Gastroesophageal sphincter (tissue), 4 donors: Measurements from ENCODE around the gene RPP21. TPM values are rescaled to one million over a fixed set of nuclear protein-coding genes. Genes with fewer than 3 reads are reported as not detected.

Experiments used
- ATAC-seq: fragments of 150-250 bp; one replicate; pipeline ENCODE4 v1.9.1; 2016; ENCODE audit warnings: mild to moderate bottlenecking, moderate library complexity
- H3K27ac ChIP-seq, 4 donors: fragments of 200-600 bp; sonication (generic) in 3 of 4; 1 replicate in 3 of 4; 2 replicates in 1 of 4; pipeline ENCODE4 v1.5.1; 2016 to 2019
- H3K27me3 ChIP-seq: fragments of 200-600 bp; sonication (generic); one replicate; pipeline ENCODE4 v1.5.1; 2019
- H3K36me3 ChIP-seq, 2 donors: fragments of 200-600 bp; sonication (generic); one replicate each; pipeline ENCODE4 v1.5.1; 2019; ENCODE audit warnings: control low read depth in 1 of 2
- H3K4me1 ChIP-seq, 3 donors: fragments of 200-600 bp; sonication (generic); 1 replicate in 2 of 3; 2 replicates in 1 of 3; pipeline ENCODE4 v1.5.1; 2016 to 2019; ENCODE audit warnings: control low read depth in 2 of 3
- H3K4me3 ChIP-seq, 2 donors: fragments of 200-600 bp; sonication (generic); one replicate each; pipeline ENCODE4 v1.5.1; 2019; ENCODE audit warnings: mild to moderate bottlenecking in 1 of 2, moderate library complexity in 1 of 2
- H3K9me3 ChIP-seq, 3 donors: fragments of 200-600 bp; sonication (generic); one replicate each; pipeline ENCODE4 v1.5.1; 2017 to 2019; ENCODE audit warnings: control low read depth in 2 of 3
- CTCF ChIP-seq, 4 experiments: fragments of 200-600 bp in 2 of 4; fragments of 450-650 bp in 2 of 4; sonication (generic) in 1 of 4; IDR thresholded peaks; one replicate each; pipeline ENCODE4 v1.5.1; 2017 to 2019; ENCODE audit warnings: antibody characterized with exemption in 4 of 4, mild to moderate bottlenecking in 2 of 4, moderate library complexity in 2 of 4
- EP300 ChIP-seq: sonication (generic); formaldehyde crosslinking; IDR thresholded peaks from one replicate; pipeline ENCODE4 v1.6.1; 2017; ENCODE audit warnings: antibody characterized with exemption, mild to moderate bottlenecking
- POLR2A ChIP-seq, 2 donors: fragments of 450-650 bp; IDR thresholded peaks; one replicate each; pipeline ENCODE4 v1.6.1; 2017; ENCODE audit warnings: antibody characterized with exemption in 2 of 2, mild to moderate bottlenecking in 2 of 2, moderate library complexity in 1 of 2
- POLR2AphosphoS5 ChIP-seq: sonication (generic); formaldehyde crosslinking; IDR thresholded peaks from one replicate; pipeline ENCODE4 v1.6.1; 2017; ENCODE audit warnings: antibody characterized with exemption
- WGBS, 2 donors: methylation state at CpG; one replicate each; pipeline ENCODE4 v1.1.5; 2018; ENCODE audit warnings: low coverage in 1 of 2; 5-methylcytosine and 5-hydroxymethylcytosine counted together
- total RNA-seq, 4 donors: library from RNA; depleted of rRNA; stranded (reverse); fragments of >200 nt; gene quantifications; one replicate each; pipeline ENCODE4 v1.1.0, GENCODE V29; 2016

The RPP21 gene
- total RNA-seq, 4 donors from 2014 or later: 60.7 to 137 (median 82.2) TPM

GRCh38 chr6:30349421-30350177 lies 4.6 kb downstream of the RPP21 start:
- no peaks in the 10 kb centered on the region for H3K9me3 ChIP-seq
- H3K36me3 ChIP-seq: peaks cover 0 to 19% of the 10 kb centered on the region in 2 donors
- no peaks in the 10 kb centered on the region for H3K27me3 ChIP-seq
- peaks cover 0 to 14% (median 4%) of the 10 kb centered on the region in 3 donors for H3K4me1 ChIP-seq
- no peak overlapping the region for H3K4me3 ChIP-seq
- 61 to 85% methylated on average over 3 of the region's 3 CpGs for WGBS, 2 donors
- no peak for ATAC-seq
- TF ChIP-seq EP300: no peak
- TF ChIP-seq CTCF (IDR thresholded peaks at IDR 0.05): no peak
- TF ChIP-seq POLR2A (IDR thresholded peaks at IDR 0.05): no peak
- no peak for TF ChIP-seq POLR2AphosphoS5
- no peak overlapping the region for H3K27ac ChIP-seq

GRCh38 chr6:30350524-30350923 lies 5.6 kb downstream of the RPP21 start:
- H3K36me3 ChIP-seq: peaks cover 0 to 19% of the 10 kb centered on the region in 2 donors
- H3K27me3 ChIP-seq: no peaks in the 10 kb centered on the region
- TF ChIP-seq POLR2A (IDR thresholded peaks at IDR 0.05): no peak
- TF ChIP-seq EP300: no peak
- TF ChIP-seq CTCF (IDR thresholded peaks at IDR 0.05): no peak
- TF ChIP-seq POLR2AphosphoS5: no peak
- no peak overlapping the region for H3K27ac ChIP-seq
- peaks cover 0 to 9% (median 4%) of the 10 kb centered on the region in 3 donors for H3K4me1 ChIP-seq
- no peak overlapping the region for H3K4me3 ChIP-seq
- WGBS, 2 donors: 64 to 76% methylated on average over 1 of the region's 1 CpG
- ATAC-seq: no peak
- H3K9me3 ChIP-seq: no peaks in the 10 kb centered on the region

- H3K4me3 ChIP-seq: no peak overlapping the region
- 78% methylated on average over 2 of the region's 2 CpGs; no CpG with 5 or more reads in 1 of the 2 donors for WGBS, 2 donors
- H3K27me3 ChIP-seq: peaks cover 14% of the 10 kb centered on the region
- no peaks in the 10 kb centered on the region for H3K9me3 ChIP-seq
- H3K27ac ChIP-seq: no peak overlapping the region
- peaks cover 0 to 6% (median 0%) of the 10 kb centered on the region in 3 donors for H3K4me1 ChIP-seq
- peaks cover 0 to 5% of the 10 kb centered on the region in 2 donors for H3K36me3 ChIP-seq
- no peak for TF ChIP-seq POLR2A (IDR thresholded peaks at IDR 0.05)
- TF ChIP-seq CTCF (IDR thresholded peaks at IDR 0.05): no peak
- no peak for TF ChIP-seq POLR2AphosphoS5
- no peak for ATAC-seq
These were observed 7.6 kb downstream of the RPP21 start for GRCh38 chr6:30352550-30352949.

GRCh38 chr6:30355281-30355680 lies 10.3 kb downstream of the RPP21 start:
- ATAC-seq: no peak
- Histone ChIP-seq H3K4me3 (no peak overlapping the region), H3K4me1 (peaks cover 0 to 12% (median 3%) of the 10 kb centered on the region in 3 donors), H3K36me3 (no peaks in the 10 kb centered on the region), H3K27me3 (peaks cover 41% of the 10 kb centered on the region), H3K27ac (no peak overlapping the region), H3K9me3 (no peaks in the 10 kb centered on the region)
- WGBS, 2 donors: 29 to 65% methylated on average over 1 to 4 of the region's 4 CpGs
- TF ChIP-seq POLR2AphosphoS5 (no peak), CTCF (IDR thresholded peaks at IDR 0.05) (no peak), POLR2A (IDR thresholded peaks at IDR 0.05) (no peak), EP300 (no peak)

- no peak for TF ChIP-seq EP300
- no peak for TF ChIP-seq CTCF (IDR thresholded peaks at IDR 0.05)
- no peak for TF ChIP-seq POLR2A (IDR thresholded peaks at IDR 0.05)
- TF ChIP-seq POLR2AphosphoS5: no peak
- Histone ChIP-seq H3K9me3 (no peaks in the 10 kb centered on the region), H3K4me1 (peaks cover 0 to 12% (median 3%) of the 10 kb centered on the region in 3 donors), H3K27ac (peak overlapping the region in 1 of 4 donors; percentile 90), H3K27me3 (peaks cover 44% of the 10 kb centered on the region), H3K4me3 (no peak overlapping the region), H3K36me3 (no peaks in the 10 kb centered on the region)
- 50 to 58% methylated on average over 1 of the region's 1 CpG for WGBS, 2 donors
- no peak for ATAC-seq
These were observed 11.6 kb downstream of the RPP21 start for GRCh38 chr6:30356536-30356935.
